NB4 (cell line): ENCODE data around the gene RSBN1.

ENCODE experiments used
- POLR2A ChIP-seq: IDR thresholded peaks from 2 replicates; pipeline ENCODE4 v1.6.1; 2011; ENCODE audit warnings: mild to moderate bottlenecking; ENCODE audit not compliant: insufficient read length; ENCODE audit errors: extremely low read depth
- TF ChIP-seq, protein P1 (sequence below): IDR thresholded peaks from one replicate; pipeline ENCODE4 v1.5.1; 2012; ENCODE audit warnings: low read depth, low read length

DNA sequence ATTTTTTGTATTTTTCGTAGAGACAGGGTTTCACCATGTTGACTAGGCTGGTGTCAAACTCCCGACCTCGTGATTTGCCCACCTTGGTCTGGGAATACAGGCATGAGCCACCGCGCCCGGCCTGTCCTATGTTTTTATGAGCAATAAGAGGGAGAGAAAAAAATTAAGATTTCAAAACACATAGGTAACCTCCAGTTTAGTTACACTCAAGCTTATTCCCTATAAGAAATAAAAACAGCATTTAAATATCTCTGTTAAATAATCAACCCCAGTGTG lies 7.1 kb downstream of the RSBN1 start:
- TF ChIP-seq, protein P1, sequence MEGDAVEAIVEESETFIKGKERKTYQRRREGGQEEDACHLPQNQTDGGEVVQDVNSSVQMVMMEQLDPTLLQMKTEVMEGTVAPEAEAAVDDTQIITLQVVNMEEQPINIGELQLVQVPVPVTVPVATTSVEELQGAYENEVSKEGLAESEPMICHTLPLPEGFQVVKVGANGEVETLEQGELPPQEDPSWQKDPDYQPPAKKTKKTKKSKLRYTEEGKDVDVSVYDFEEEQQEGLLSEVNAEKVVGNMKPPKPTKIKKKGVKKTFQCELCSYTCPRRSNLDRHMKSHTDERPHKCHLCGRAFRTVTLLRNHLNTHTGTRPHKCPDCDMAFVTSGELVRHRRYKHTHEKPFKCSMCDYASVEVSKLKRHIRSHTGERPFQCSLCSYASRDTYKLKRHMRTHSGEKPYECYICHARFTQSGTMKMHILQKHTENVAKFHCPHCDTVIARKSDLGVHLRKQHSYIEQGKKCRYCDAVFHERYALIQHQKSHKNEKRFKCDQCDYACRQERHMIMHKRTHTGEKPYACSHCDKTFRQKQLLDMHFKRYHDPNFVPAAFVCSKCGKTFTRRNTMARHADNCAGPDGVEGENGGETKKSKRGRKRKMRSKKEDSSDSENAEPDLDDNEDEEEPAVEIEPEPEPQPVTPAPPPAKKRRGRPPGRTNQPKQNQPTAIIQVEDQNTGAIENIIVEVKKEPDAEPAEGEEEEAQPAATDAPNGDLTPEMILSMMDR = no peak
- TF ChIP-seq POLR2A = no peak
